ENCODE data around the gene PTPN2.

PTPN2 gene

GRCh38 chr18:12742453-12742852 is 141.6 kb downstream of the PTPN2 start:
- Histone ChIP-seq H2AFZ (ENCODE audit: low read depth, low read length) (no peak overlapping the region), H3K9me3 (ENCODE audit: insufficient read depth, low read length, severe bottlenecking) (no peaks in the 10 kb centered on the region), H3K79me2 (ENCODE audit: insufficient read depth, low read length) (peaks cover 1% of the 10 kb centered on the region), H3K4me3 (ENCODE audit: low read depth in 1 of 2, low read length in 2 of 2) (no peak overlapping the region), H3K9ac (ENCODE audit: low read depth, low read length) (no peak overlapping the region), H3K27me3 (ENCODE audit: insufficient read depth, low read length, poor library complexity) (no peaks in the 10 kb centered on the region), H3K4me1 (ENCODE audit: insufficient read depth, low read length) (peaks cover 18% of the 10 kb centered on the region), H3K36me3 (ENCODE audit: insufficient read depth, low read length) (peaks cover 71% of the 10 kb centered on the region), H4K20me1 (ENCODE audit: insufficient read depth, low read length) (no peaks in the 10 kb centered on the region), H3K4me2 (ENCODE audit: insufficient read depth, low read length) (no peak overlapping the region), H3K27ac (ENCODE audit: low read length) (no peak overlapping the region)
- ATAC-seq (ENCODE audit: insufficient read depth, low read depth) (no peak), DNase-seq (no peak)
- TF ChIP-seq EZH2 (IDR thresholded peaks at IDR 0.05; ENCODE audit: borderline replicate concordance, low read depth, low read length, severe bottlenecking) (no peak), CTCF (IDR thresholded peaks at IDR 0.05; ENCODE audit: borderline replicate concordance, extremely low read depth, low read length, poor library complexity, severe bottlenecking) (no peak)
